Measurements from ENCODE around the gene PKP1. TPM values are rescaled to one million over a fixed set of nuclear protein-coding genes. Genes with fewer than 3 reads are reported as not detected.

Gene PKP1
- total RNA-seq, 1 experiment from 2014 or later = 0.30 TPM

GRCh38 chr1:201354901-201355295 is 71.6 kb downstream of the PKP1 start:
- Mint-ChIP-seq H3K4me1 (ENCODE audit: insufficient read depth, unreplicated experiment) (peaks cover 53% of the 10 kb centered on the region), H3K27me3 (ENCODE audit: insufficient read depth, unreplicated experiment) (peaks cover 10% of the 10 kb centered on the region), H3K36me3 (ENCODE audit: insufficient read depth, unreplicated experiment) (no peaks in the 10 kb centered on the region), H3K27ac (ENCODE audit: low read depth, unreplicated experiment) (peak overlapping the region; percentile 28), H3K4me3 (ENCODE audit: unreplicated experiment) (no peak overlapping the region), H3K9me3 (ENCODE audit: unreplicated experiment) (no peaks in the 10 kb centered on the region)
- TF ChIP-seq CTCF (IDR thresholded peaks at IDR 0.05; ENCODE audit: unreplicated experiment) = no peak
- intact Hi-C loops (cut with micrococcal nuclease) = no loop called here
- ChIA-PET POLR2A (interaction anchor here (0.6 to 11.7 kb wide), 13 partner anchors 10 to 972 kb away, joined by 3 to 159 read pairs (median 5); no protein-coding TSS in a partner anchor), CTCF (interaction anchor here (0.6 to 15.6 kb wide), 20 partner anchors 8 to 213 kb away, joined by 3 to 550 read pairs (median 4); no protein-coding TSS in a partner anchor)
- BruUV-seq (replicated peaks) = no TSS peak
- DNase-seq (ENCODE audit: unreplicated experiment) = peak; percentile 40

GRCh38 chr1:201355471-201355870 is 72.2 kb downstream of the PKP1 start:
- BruUV-seq (replicated peaks) = no TSS peak
- no peak for TF ChIP-seq CTCF (IDR thresholded peaks at IDR 0.05; ENCODE audit: unreplicated experiment)
- Mint-ChIP-seq H3K9me3 (ENCODE audit: unreplicated experiment) (no peaks in the 10 kb centered on the region), H3K4me3 (ENCODE audit: unreplicated experiment) (no peak overlapping the region), H3K4me1 (ENCODE audit: insufficient read depth, unreplicated experiment) (peaks cover 55% of the 10 kb centered on the region), H3K36me3 (ENCODE audit: insufficient read depth, unreplicated experiment) (no peaks in the 10 kb centered on the region), H3K27me3 (ENCODE audit: insufficient read depth, unreplicated experiment) (peaks cover 10% of the 10 kb centered on the region), H3K27ac (ENCODE audit: low read depth, unreplicated experiment) (no peak overlapping the region)
- intact Hi-C loops (cut with micrococcal nuclease) = no loop called here
- POLR2A ChIA-PET = interaction anchor here (0.9 to 11.7 kb wide), 11 partner anchors 10 to 101 kb away, joined by 3 to 159 read pairs (median 5); no protein-coding TSS in a partner anchor
- CTCF ChIA-PET = interaction anchor here (0.5 to 15.6 kb wide), 20 partner anchors 7 to 616 kb away, joined by 3 to 550 read pairs (median 4); no protein-coding TSS in a partner anchor
- no peak for DNase-seq (ENCODE audit: unreplicated experiment)

GRCh38 chr1:201356236-201356635 is 72.9 kb downstream of the PKP1 start:
- CTCF ChIA-PET = interaction anchor here (0.9 to 15.6 kb wide), 10 partner anchors 9 to 384 kb away, joined by 3 to 550 read pairs (median 48); no protein-coding TSS in a partner anchor
- POLR2A ChIA-PET = interaction anchor here (0.6 to 11.7 kb wide), 6 partner anchors 11 to 98 kb away, joined by 3 to 159 read pairs (median 47); no protein-coding TSS in a partner anchor
- intact Hi-C loops (cut with micrococcal nuclease) = no loop called here
- no peak overlapping the region for H3K27ac Mint-ChIP-seq (ENCODE audit: low read depth, unreplicated experiment)
- H3K4me1 Mint-ChIP-seq (ENCODE audit: insufficient read depth, unreplicated experiment) = peaks cover 55% of the 10 kb centered on the region
- H3K36me3 Mint-ChIP-seq (ENCODE audit: insufficient read depth, unreplicated experiment) = no peaks in the 10 kb centered on the region
- TF ChIP-seq CTCF (IDR thresholded peaks at IDR 0.05; ENCODE audit: unreplicated experiment) = no peak
- BruUV-seq (replicated peaks) = no TSS peak
- no peak for DNase-seq (ENCODE audit: unreplicated experiment)
- no peak overlapping the region for H3K4me3 Mint-ChIP-seq (ENCODE audit: unreplicated experiment)
- H3K9me3 Mint-ChIP-seq (ENCODE audit: unreplicated experiment) = no peaks in the 10 kb centered on the region
- H3K27me3 Mint-ChIP-seq (ENCODE audit: insufficient read depth, unreplicated experiment) = peaks cover 7% of the 10 kb centered on the region

- Mint-ChIP-seq H3K27ac (ENCODE audit: low read depth, unreplicated experiment) (no peak overlapping the region), H3K4me3 (ENCODE audit: unreplicated experiment) (no peak overlapping the region), H3K36me3 (ENCODE audit: insufficient read depth, unreplicated experiment) (no peaks in the 10 kb centered on the region), H3K9me3 (ENCODE audit: unreplicated experiment) (no peaks in the 10 kb centered on the region), H3K27me3 (ENCODE audit: insufficient read depth, unreplicated experiment) (peaks cover 2% of the 10 kb centered on the region), H3K4me1 (ENCODE audit: insufficient read depth, unreplicated experiment) (peaks cover 55% of the 10 kb centered on the region)
- CTCF ChIA-PET = interaction anchor here (0.6 to 15.6 kb wide), 10 partner anchors 10 to 384 kb away, joined by 3 to 550 read pairs (median 62); no protein-coding TSS in a partner anchor
- BruUV-seq (replicated peaks) = no TSS peak
- intact Hi-C loops (cut with micrococcal nuclease) = no loop called here
- no peak for DNase-seq (ENCODE audit: unreplicated experiment)
- TF ChIP-seq CTCF (IDR thresholded peaks at IDR 0.05; ENCODE audit: unreplicated experiment) = no peak
- POLR2A ChIA-PET = interaction anchor here (0.6 to 11.7 kb wide), 4 partner anchors 46 to 98 kb away, joined by 3 to 159 read pairs (median 93); no protein-coding TSS in a partner anchor
Measured at GRCh38 chr1:201356701-201357100, 73.4 kb downstream of the PKP1 start.

Data from MCF 10A (cell line).